Trophoblast cell (in vitro differentiated cells and primary cell): ENCODE results near the gene RASAL2.

ENCODE experiments used
- DNase-seq, 2 donors: peaks; one replicate each; pipeline ENCODE4 v3.0.0-alpha.2; 2016
- H2AFZ ChIP-seq: 2 replicates; pipeline ENCODE4 v1.6.1; 2013; ENCODE audit warnings: low read length, moderate library complexity, mild to moderate bottlenecking; ENCODE audit not compliant: insufficient read depth, poor library complexity
- H2AK5ac ChIP-seq: 2 replicates; pipeline ENCODE4 v1.6.1; 2013; ENCODE audit warnings: mild to moderate bottlenecking, low read length
- H2BK120ac ChIP-seq: 2 replicates; pipeline ENCODE4 v1.6.1; 2013; ENCODE audit warnings: low read length, mild to moderate bottlenecking, moderate library complexity; ENCODE audit not compliant: insufficient read depth, poor library complexity
- H2BK12ac ChIP-seq: 2 replicates; pipeline ENCODE4 v1.6.1; 2013; ENCODE audit warnings: mild to moderate bottlenecking, low read length, moderate library complexity
- H2BK5ac ChIP-seq: 2 replicates; pipeline ENCODE4 v1.6.1; 2013; ENCODE audit warnings: low read length, low read depth, moderate library complexity, mild to moderate bottlenecking; ENCODE audit not compliant: poor library complexity
- H3K14ac ChIP-seq: 2 replicates; pipeline ENCODE4 v1.6.1; 2013; ENCODE audit warnings: mild to moderate bottlenecking, low read length
- H3K18ac ChIP-seq: 2 replicates; pipeline ENCODE4 v1.6.1; 2013; ENCODE audit warnings: mild to moderate bottlenecking, low read length
- H3K23ac ChIP-seq: 2 replicates; pipeline ENCODE4 v1.6.1; 2013; ENCODE audit warnings: low read length
- H3K27ac ChIP-seq: 2 replicates; pipeline ENCODE4 v1.5.1; 2013; ENCODE audit warnings: low read depth, mild to moderate bottlenecking, inconsistent platforms, low read length, moderate library complexity
- H3K27me3 ChIP-seq: 2 replicates; pipeline ENCODE4 v1.6.1; 2013; ENCODE audit warnings: inconsistent platforms, mild to moderate bottlenecking, low read length, moderate library complexity; ENCODE audit not compliant: insufficient read depth
- H3K36me3 ChIP-seq, 2 experiments: 1 replicate in 1 of 2; 2 replicates in 1 of 2; pipeline ENCODE4 v1.6.1; 2013; ENCODE audit warnings: low read length in 2 of 2, mild to moderate bottlenecking in 2 of 2, moderate library complexity in 1 of 2; ENCODE audit not compliant: insufficient read depth in 2 of 2, control insufficient read depth in 1 of 2
- H3K4ac ChIP-seq: 2 replicates; pipeline ENCODE4 v1.6.1; 2013; ENCODE audit warnings: low read depth, mild to moderate bottlenecking, low read length, moderate library complexity
- H3K4me1 ChIP-seq, 2 experiments: 1 replicate in 1 of 2; 2 replicates in 1 of 2; pipeline ENCODE4 v1.6.1; 2013; ENCODE audit warnings: low read length in 2 of 2, mild to moderate bottlenecking in 2 of 2, moderate library complexity in 1 of 2; ENCODE audit not compliant: insufficient read depth in 2 of 2, control insufficient read depth in 1 of 2
- H3K4me2 ChIP-seq: 2 replicates; pipeline ENCODE4 v1.6.1; 2013; ENCODE audit warnings: inconsistent platforms, mild to moderate bottlenecking, low read length, moderate library complexity
- H3K4me3 ChIP-seq: 2 replicates; pipeline ENCODE4 v1.5.1; 2013; ENCODE audit warnings: mild to moderate bottlenecking, low read depth, low read length, inconsistent platforms
- H3K79me1 ChIP-seq: one replicate; pipeline ENCODE4 v1.6.1; 2013; ENCODE audit warnings: low read length
- H3K79me2 ChIP-seq: 2 replicates; pipeline ENCODE4 v1.6.1; 2013; ENCODE audit warnings: low read length, mild to moderate bottlenecking; ENCODE audit not compliant: control insufficient read depth, insufficient read depth, poor library complexity
- H3K9ac ChIP-seq: 2 replicates; pipeline ENCODE4 v1.6.1; 2013; ENCODE audit warnings: mild to moderate bottlenecking, low read length
- H3K9me3 ChIP-seq: 2 replicates; pipeline ENCODE4 v1.6.1; 2013; ENCODE audit warnings: low read depth, mild to moderate bottlenecking, control low read depth, inconsistent platforms, low read length; ENCODE audit not compliant: insufficient read depth
- H4K12ac ChIP-seq: 2 replicates; pipeline ENCODE4 v1.6.1; 2013; ENCODE audit warnings: low read depth, mild to moderate bottlenecking, low read length, moderate library complexity
- H4K8ac ChIP-seq: 2 replicates; pipeline ENCODE4 v1.6.1; 2013; ENCODE audit warnings: low read depth, mild to moderate bottlenecking, low read length, moderate library complexity
- H4K91ac ChIP-seq: one replicate; pipeline ENCODE4 v1.6.1; 2013; ENCODE audit warnings: low read depth, mild to moderate bottlenecking, low read length, moderate library complexity
- WGBS: extraction: QIAGEN DNeasy Blood & Tissue Kit; methylation state at CpG from one replicate; pipeline ENCODE4 v1.1.7; 2013; ENCODE audit warnings: missing lambda C conversion rate; ENCODE audit not compliant: insufficient read length, insufficient coverage; ENCODE audit errors: extremely low coverage; 5-methylcytosine and 5-hydroxymethylcytosine counted together

RASAL2 gene

GRCh38 chr1:178451529-178451928 is 357.6 kb downstream of the RASAL2 start:
- H3K9me3 ChIP-seq = no peaks in the 10 kb centered on the region
- peak in 1 of 2 donors; percentile 75 for DNase-seq
- no peak overlapping the region for H2BK5ac ChIP-seq
- H3K27me3 ChIP-seq = no peaks in the 10 kb centered on the region
- H4K12ac ChIP-seq = no peak overlapping the region
- H3K36me3 ChIP-seq = peaks cover 5 to 10% of the 10 kb centered on the region in 2 experiments
- no peak overlapping the region for H2BK120ac ChIP-seq
- no peak overlapping the region for H2AK5ac ChIP-seq
- no peak overlapping the region for H2AFZ ChIP-seq
- no peaks in the 10 kb centered on the region for H3K4me1 ChIP-seq
- H4K8ac ChIP-seq = no peak overlapping the region
- no peak overlapping the region for H4K91ac ChIP-seq
- no peak overlapping the region for H3K27ac ChIP-seq
- H3K4me2 ChIP-seq = no peak overlapping the region
- no peaks in the 10 kb centered on the region for H3K79me1 ChIP-seq
- H3K14ac ChIP-seq = no peak overlapping the region
- no peaks in the 10 kb centered on the region for H3K79me2 ChIP-seq
- no peak overlapping the region for H3K4ac ChIP-seq
- WGBS = no CpG with 5 or more reads among the region's 3 CpGs
- no peak overlapping the region for H3K9ac ChIP-seq
- no peak overlapping the region for H3K4me3 ChIP-seq
- no peak overlapping the region for H3K23ac ChIP-seq
- no peak overlapping the region for H3K18ac ChIP-seq
- H2BK12ac ChIP-seq = no peak overlapping the region

DNA sequence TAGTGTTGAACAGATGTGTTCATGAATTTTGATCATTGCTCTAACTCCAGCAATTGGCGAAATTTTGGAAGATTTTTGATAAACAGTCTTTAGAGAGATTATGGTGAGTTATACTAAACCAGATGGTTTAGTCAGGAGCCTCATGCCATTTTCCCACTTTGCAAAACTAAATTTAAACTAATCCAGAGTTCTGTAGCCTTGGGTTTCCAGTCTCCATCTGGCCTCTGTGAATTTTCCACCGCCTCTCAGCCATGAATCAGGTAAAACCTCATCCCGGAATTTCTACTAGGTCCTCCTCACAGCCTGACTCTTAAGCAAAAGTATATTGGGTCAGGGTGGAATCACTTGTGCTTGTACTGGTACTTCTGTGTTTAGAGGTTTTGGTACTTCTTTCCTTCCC is 358.1 kb downstream of the RASAL2 start:
- Histone ChIP-seq H3K27me3 (no peaks in the 10 kb centered on the region), H3K14ac (no peak overlapping the region), H3K9me3 (no peaks in the 10 kb centered on the region), H3K4me2 (no peak overlapping the region), H3K18ac (no peak overlapping the region), H2AK5ac (no peak overlapping the region), H2BK5ac (no peak overlapping the region), H4K12ac (no peak overlapping the region), H2AFZ (no peak overlapping the region), H4K91ac (no peak overlapping the region), H3K79me2 (no peaks in the 10 kb centered on the region), H3K27ac (no peak overlapping the region), H2BK120ac (no peak overlapping the region), H3K4me1 (no peaks in the 10 kb centered on the region), H4K8ac (no peak overlapping the region), H3K4ac (no peak overlapping the region), H3K23ac (no peak overlapping the region), H3K9ac (no peak overlapping the region), H2BK12ac (no peak overlapping the region), H3K36me3 (peaks cover 6 to 11% of the 10 kb centered on the region in 2 experiments), H3K4me3 (no peak overlapping the region), H3K79me1 (no peaks in the 10 kb centered on the region)
- DNase-seq = no peak
- WGBS = no CpG with 5 or more reads among the region's 3 CpGs

GRCh38 chr1:178456472-178456871 is 362.6 kb downstream of the RASAL2 start:
- Histone ChIP-seq H2BK5ac (no peak overlapping the region), H3K27me3 (no peaks in the 10 kb centered on the region), H3K4me2 (no peak overlapping the region), H3K79me2 (no peaks in the 10 kb centered on the region), H2AFZ (no peak overlapping the region), H4K8ac (no peak overlapping the region), H3K27ac (no peak overlapping the region), H3K18ac (no peak overlapping the region), H3K36me3 (peaks cover 11 to 22% of the 10 kb centered on the region in 2 experiments), H2BK12ac (no peak overlapping the region), H4K91ac (no peak overlapping the region), H3K4ac (no peak overlapping the region), H3K9ac (no peak overlapping the region), H3K4me3 (no peak overlapping the region), H3K14ac (no peak overlapping the region), H3K79me1 (no peaks in the 10 kb centered on the region), H4K12ac (no peak overlapping the region), H2BK120ac (no peak overlapping the region), H2AK5ac (no peak overlapping the region), H3K9me3 (no peaks in the 10 kb centered on the region), H3K23ac (no peak overlapping the region), H3K4me1 (no peaks in the 10 kb centered on the region)
- no CpG with 5 or more reads among the region's 13 CpGs for WGBS
- no peak for DNase-seq

GRCh38 chr1:178457651-178458050 is 363.7 kb downstream of the RASAL2 start:
- Histone ChIP-seq H3K27ac (no peak overlapping the region), H2BK120ac (no peak overlapping the region), H3K14ac (no peak overlapping the region), H2AFZ (no peak overlapping the region), H4K91ac (no peak overlapping the region), H3K4me3 (no peak overlapping the region), H3K27me3 (no peaks in the 10 kb centered on the region), H4K8ac (no peak overlapping the region), H2AK5ac (no peak overlapping the region), H2BK12ac (no peak overlapping the region), H3K4me2 (no peak overlapping the region), H3K9ac (no peak overlapping the region), H3K4me1 (no peaks in the 10 kb centered on the region), H2BK5ac (no peak overlapping the region), H3K23ac (no peak overlapping the region), H4K12ac (no peak overlapping the region), H3K4ac (no peak overlapping the region), H3K79me2 (no peaks in the 10 kb centered on the region), H3K36me3 (peaks cover 11 to 17% of the 10 kb centered on the region in 2 experiments), H3K9me3 (no peaks in the 10 kb centered on the region), H3K79me1 (no peaks in the 10 kb centered on the region), H3K18ac (no peak overlapping the region)
- no peak for DNase-seq
- WGBS = no CpG with 5 or more reads among the region's 5 CpGs
